Gastrocnemius medialis (tissue), 4 donors: ENCODE results near the gene KLRC3. TPM values are rescaled to one million over a fixed set of nuclear protein-coding genes. Genes with fewer than 3 reads are reported as not detected.
A peak's percentile ranks its signal among the peaks of the same experiment; 100 is the strongest.
"Not testable (repeated sequence)": the region's sequence is repeated elsewhere in the genome, so short reads cannot be mapped to it uniquely, and the experiment has no call there.

Experiments used
- ATAC-seq, 2 donors: fragments of 150-250 bp; one replicate each; pipeline ENCODE4 v1.9.1; 2016
- DNase-seq, 2 donors: peaks; one replicate each; pipeline ENCODE4 v3.0.0-alpha.2; 2019
- H3K27ac ChIP-seq, 4 donors: fragments of 200-600 bp; sonication (generic); 1 replicate in 1 of 4; 2 replicates in 3 of 4; pipeline ENCODE4 v1.5.1; 2016 to 2018; ENCODE audit warnings: mild to moderate bottlenecking in 2 of 4, moderate library complexity in 1 of 4
- H3K27me3 ChIP-seq, 3 donors: fragments of 200-600 bp; sonication (generic) in 2 of 3; 1 replicate in 1 of 3; 2 replicates in 2 of 3; pipeline versions ENCODE4 v1.5.1 to v1.6.0; 2016 to 2019; ENCODE audit warnings: mild to moderate bottlenecking in 1 of 3, moderate library complexity in 1 of 3
- H3K36me3 ChIP-seq, 2 donors: fragments of 200-600 bp; sonication (generic) in 1 of 2; one replicate each; pipeline ENCODE4 v1.5.1; 2017 to 2018
- H3K4me1 ChIP-seq, 2 donors: fragments of 200-600 bp; sonication (generic) in 1 of 2; one replicate each; pipeline ENCODE4 v1.5.1; 2016 to 2017; ENCODE audit warnings: mild to moderate bottlenecking in 2 of 2
- H3K4me3 ChIP-seq, 4 donors: fragments of 200-600 bp; sonication (generic) in 3 of 4; 1 replicate in 1 of 4; 2 replicates in 3 of 4; pipeline ENCODE4 v1.5.1; 2016 to 2019; ENCODE audit warnings: mild to moderate bottlenecking in 2 of 4
- H3K9me3 ChIP-seq, 3 donors: fragments of 200-600 bp; sonication (generic) in 2 of 3; 1 replicate in 1 of 3; 2 replicates in 2 of 3; pipeline ENCODE4 v1.5.1; 2016 to 2019
- CTCF ChIP-seq, 5 experiments: fragments of 450-650 bp in 3 of 5; fragments of 200-600 bp in 2 of 5; sonication (generic) in 2 of 5; IDR thresholded peaks in 4 of 5; conservative IDR thresholded peaks in 1 of 5; 1 replicate in 4 of 5; 2 replicates in 1 of 5; pipeline ENCODE4 v1.5.1; 2016 to 2019; ENCODE audit warnings: antibody characterized with exemption in 5 of 5, mild to moderate bottlenecking in 3 of 5, moderate library complexity in 3 of 5
- POLR2A ChIP-seq, 2 donors: fragments of 450-650 bp; IDR thresholded peaks; one replicate each; pipeline ENCODE4 v1.6.1; 2017; ENCODE audit warnings: antibody characterized with exemption in 2 of 2, mild to moderate bottlenecking in 2 of 2, moderate library complexity in 2 of 2
- in situ Hi-C, 4 donors: fragments of 200-750 bp; cut with MboI; loops; one replicate each; pipeline versions ENCODE4 v1.15.0 to v1.8.0; 2017; ENCODE audit warnings: low sequenced_read_pairs in 4 of 4
- intact Hi-C: fragments of 100-400 bp; cut with DNase I; formaldehyde crosslinking; loops from one replicate; pipeline ENCODE4 v1.15.1; 2023; ENCODE audit warnings: low total_unique reads
- total RNA-seq, 4 donors: library from RNA; depleted of rRNA; stranded (reverse); fragments of >200 nt; gene quantifications; one replicate each; pipeline versions ENCODE4 v1.1.0 to v1.2.3, GENCODE V29; 2016

KLRC3 gene
- total RNA-seq, 4 donors from 2014 or later: not detected

GRCh38 chr12:10430623-10431022, 10.2 kb upstream of the KLRC3 start:
- H3K9me3 ChIP-seq, intact Hi-C loops, H3K36me3 ChIP-seq, DNase-seq, H3K27ac ChIP-seq, ATAC-seq, H3K27me3 ChIP-seq, in situ Hi-C loops, H3K4me3 ChIP-seq, H3K4me1 ChIP-seq: not testable (repeated sequence)

DNA sequence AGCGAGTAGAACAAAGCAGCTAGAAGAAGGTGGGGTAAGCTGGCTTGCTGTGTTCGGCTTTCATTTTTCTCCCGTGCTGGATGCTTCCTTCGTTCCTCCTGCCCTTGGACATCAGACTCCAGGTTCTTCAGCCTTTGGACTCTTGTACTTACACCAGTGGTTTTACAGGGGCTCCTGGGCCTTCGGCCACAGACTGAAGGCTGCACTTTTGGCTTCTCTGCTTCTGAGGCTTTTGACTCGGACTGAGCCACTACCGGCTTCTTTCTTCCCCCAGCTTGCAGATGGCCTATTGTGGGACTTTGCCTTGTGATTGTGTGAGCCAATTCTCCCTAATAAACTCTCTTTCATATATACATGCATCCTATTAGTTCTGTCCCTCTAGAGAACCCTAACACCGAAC, 5.5 kb upstream of the KLRC3 start:
- H3K4me1 ChIP-seq, H3K36me3 ChIP-seq, H3K27ac ChIP-seq, intact Hi-C loops, H3K9me3 ChIP-seq, H3K27me3 ChIP-seq, H3K4me3 ChIP-seq, DNase-seq, in situ Hi-C loops, ATAC-seq: not testable (repeated sequence)

- H3K27ac ChIP-seq, H3K9me3 ChIP-seq, in situ Hi-C loops, H3K4me3 ChIP-seq, H3K27me3 ChIP-seq, intact Hi-C loops, ATAC-seq, DNase-seq, H3K36me3 ChIP-seq, H3K4me1 ChIP-seq: not testable (repeated sequence)
These were observed 4.0 kb upstream of the KLRC3 start for GRCh38 chr12:10424260-10424899.

GRCh38 chr12:10422159-10422558, 1.8 kb upstream of the KLRC3 start:
- intact Hi-C loops, H3K4me3 ChIP-seq, ATAC-seq, H3K27ac ChIP-seq, H3K27me3 ChIP-seq, in situ Hi-C loops, H3K9me3 ChIP-seq, H3K4me1 ChIP-seq, H3K36me3 ChIP-seq, DNase-seq: not testable (repeated sequence)

DNA sequence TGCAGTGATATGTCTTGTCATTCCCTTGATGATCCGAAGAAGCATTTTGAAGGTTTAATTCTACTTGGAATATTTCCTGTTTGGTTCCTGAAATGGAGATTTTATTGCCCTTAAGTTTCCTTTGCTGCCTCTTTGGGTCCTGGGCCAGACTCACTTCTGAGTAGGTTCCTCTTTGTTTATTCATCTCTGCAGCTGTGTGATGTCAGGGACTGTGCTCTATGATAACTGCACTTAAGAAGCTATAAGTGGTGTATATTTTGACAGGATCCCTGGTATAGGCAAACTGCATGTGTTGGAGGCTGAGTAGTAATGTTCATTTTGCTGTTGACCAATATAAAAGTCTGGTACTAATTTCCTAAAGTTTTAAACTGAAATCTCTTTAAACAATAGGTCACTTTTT, 11.0 kb downstream of the KLRC3 start, which contains the start of gene KLRC4:
KLRC4 (minus strand) TSS at position 366 of the 400 bp plus-strand sequence; CDS start at position 184, 182 bp downstream.
- Histone ChIP-seq H3K36me3 (no peaks in the 10 kb centered on the region), H3K27me3 (no peaks in the 10 kb centered on the region), H3K9me3 (no peaks in the 10 kb centered on the region), H3K4me3 (no peak within 1 kb of the TSS), H3K4me1 (no peaks in the 10 kb centered on the region), H3K27ac (no peak within 1 kb of the TSS)
- in situ Hi-C loops: no loop called here
- ATAC-seq: no peak
- intact Hi-C loops: no loop called here
- no peak for DNase-seq
- TF ChIP-seq POLR2A (IDR thresholded peaks at IDR 0.05): no peak
- no peak for TF ChIP-seq CTCF (IDR thresholded peaks at IDR 0.05 in 4 of 5, conservative IDR thresholded peaks at IDR 0.05 in 1 of 5)

- no peak overlapping the region for H3K4me3 ChIP-seq
- no peaks in the 10 kb centered on the region for H3K36me3 ChIP-seq
- H3K9me3 ChIP-seq: no peaks in the 10 kb centered on the region
- H3K4me1 ChIP-seq: no peaks in the 10 kb centered on the region
- in situ Hi-C loops (no loop called here), intact Hi-C loops (no loop called here)
- H3K27me3 ChIP-seq: no peaks in the 10 kb centered on the region
- ATAC-seq (no peak), DNase-seq (no peak)
- no peak for TF ChIP-seq CTCF (IDR thresholded peaks at IDR 0.05 in 4 of 5, conservative IDR thresholded peaks at IDR 0.05 in 1 of 5)
- no peak for TF ChIP-seq POLR2A (IDR thresholded peaks at IDR 0.05)
- no peak overlapping the region for H3K27ac ChIP-seq
These were observed 11.6 kb downstream of the KLRC3 start for GRCh38 chr12:10408842-10409241.

DNA sequence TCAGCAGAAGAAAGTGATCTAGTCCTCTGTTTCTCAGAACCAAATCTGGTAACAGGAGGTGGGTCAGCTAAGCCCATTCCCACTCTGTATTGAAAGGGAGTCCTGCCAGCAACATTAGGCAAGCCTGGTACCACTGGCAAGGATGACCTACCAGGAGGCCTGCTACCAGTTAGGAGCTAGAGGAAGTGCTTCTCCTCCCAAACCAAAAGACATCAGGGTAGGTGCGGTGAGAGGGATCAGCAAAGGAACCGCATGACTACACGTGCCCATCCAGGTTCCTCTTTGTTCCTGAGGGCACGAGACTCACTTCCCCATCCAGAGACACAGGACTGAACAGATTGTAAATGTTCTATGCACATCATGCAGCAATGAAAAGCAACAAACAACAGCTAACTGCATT, 13.7 kb downstream of the KLRC3 start:
- Histone ChIP-seq H3K36me3 (no peaks in the 10 kb centered on the region), H3K4me1 (no peaks in the 10 kb centered on the region), H3K9me3 (no peaks in the 10 kb centered on the region), H3K4me3 (no peak overlapping the region), H3K27ac (no peak overlapping the region), H3K27me3 (no peaks in the 10 kb centered on the region)
- intact Hi-C loops: no loop called here
- no peak for TF ChIP-seq CTCF (IDR thresholded peaks at IDR 0.05 in 4 of 5, conservative IDR thresholded peaks at IDR 0.05 in 1 of 5)
- no peak for TF ChIP-seq POLR2A (IDR thresholded peaks at IDR 0.05)
- DNase-seq (peak; percentile 20 to 37), ATAC-seq (no peak)
- in situ Hi-C loops: no loop called here
